CD4-positive, alpha-beta T cell treated with Interleukin-2 at 100 ng/mL for 4 hours (primary cell): ENCODE data around the gene OR56A1.

Source experiments
- DNase-seq: peaks from one replicate; pipeline ENCODE4 v3.0.0-alpha.2; 2020; ENCODE audit warnings: low spot score

OR56A1 gene

DNA sequence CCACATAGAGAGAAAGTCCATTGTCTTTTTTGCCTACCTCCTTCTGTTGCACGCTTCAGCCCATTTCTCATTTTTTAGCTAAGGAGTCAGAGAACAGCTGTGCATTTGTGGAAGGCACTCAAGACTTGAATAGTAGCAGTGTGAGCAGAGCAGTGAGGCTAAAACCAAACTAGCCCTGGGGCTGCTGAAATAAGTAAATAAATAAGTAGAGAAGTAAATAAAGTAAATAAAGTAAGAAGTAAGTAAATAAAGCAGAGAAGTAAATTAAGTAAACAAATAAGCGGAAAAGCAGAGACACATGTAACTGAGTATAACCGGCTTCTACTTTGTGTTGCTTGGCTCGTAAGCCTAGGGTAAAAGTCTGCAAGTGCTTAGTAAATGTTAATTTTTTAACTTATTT lies 41.4 kb downstream of the OR56A1 start:
- DNase-seq = no peak

- no peak for DNase-seq
Measured at GRCh38 chr11:5986885-5987284, 43.7 kb downstream of the OR56A1 start, which contains the start of gene OR52L1. OR52L1 (minus strand) TSS chr11:5986985; CDS start chr11:5986930, 55 bp downstream.

DNA sequence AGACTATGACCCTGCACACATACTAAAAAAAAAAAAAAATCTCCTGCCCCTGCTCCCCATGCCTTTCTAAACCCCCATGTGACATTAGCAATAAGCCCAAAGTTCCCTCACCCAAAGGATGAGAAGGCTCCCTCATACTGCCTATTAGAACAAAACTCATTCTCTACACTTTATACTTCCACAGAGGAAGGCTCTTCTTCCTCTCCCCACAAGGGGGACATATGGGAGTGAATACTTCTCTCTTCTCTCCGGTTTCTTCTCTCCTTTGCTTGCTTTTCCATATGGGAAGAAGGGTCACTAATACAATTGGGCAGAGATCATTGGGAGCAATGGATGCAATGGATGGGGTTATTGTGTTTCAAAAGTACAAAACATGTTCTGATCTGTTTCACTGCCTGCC lies 47.1 kb downstream of the OR56A1 start:
- DNase-seq = no peak

DNA sequence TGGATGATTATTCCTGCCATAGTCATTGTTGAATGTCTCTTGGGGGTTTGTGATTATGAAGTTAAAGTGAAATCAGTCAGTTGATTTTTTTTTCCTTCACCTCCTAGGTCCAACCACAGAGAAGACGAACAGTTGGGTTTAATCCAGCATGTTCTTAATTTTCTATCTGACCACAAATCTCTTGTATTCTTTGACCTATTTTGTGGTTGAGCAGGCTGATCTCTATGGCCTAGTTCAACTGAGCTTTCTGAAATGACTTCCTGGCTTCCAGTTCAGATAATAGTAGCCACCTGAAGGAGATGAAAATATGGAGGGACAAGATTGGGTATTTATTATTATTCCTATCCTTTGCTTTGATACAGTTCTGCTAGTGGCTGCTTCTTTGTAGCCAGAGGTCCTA lies 57.0 kb downstream of the OR56A1 start:
- no peak for DNase-seq
